DMS53 treated with DMSO at 0.1 percent for 48 hours (cell line): ENCODE measurements around the gene MCM8.
"Not testable (repeated sequence)": the region's sequence is repeated elsewhere in the genome, so short reads cannot be mapped to it uniquely, and the experiment has no call there.

Experiments
- DNase-seq: peaks from one replicate; lab custom pipeline; 2025; ENCODE audit not compliant: unreplicated experiment; lab: John Stamatoyannopoulos, UW

Gene MCM8

DNA sequence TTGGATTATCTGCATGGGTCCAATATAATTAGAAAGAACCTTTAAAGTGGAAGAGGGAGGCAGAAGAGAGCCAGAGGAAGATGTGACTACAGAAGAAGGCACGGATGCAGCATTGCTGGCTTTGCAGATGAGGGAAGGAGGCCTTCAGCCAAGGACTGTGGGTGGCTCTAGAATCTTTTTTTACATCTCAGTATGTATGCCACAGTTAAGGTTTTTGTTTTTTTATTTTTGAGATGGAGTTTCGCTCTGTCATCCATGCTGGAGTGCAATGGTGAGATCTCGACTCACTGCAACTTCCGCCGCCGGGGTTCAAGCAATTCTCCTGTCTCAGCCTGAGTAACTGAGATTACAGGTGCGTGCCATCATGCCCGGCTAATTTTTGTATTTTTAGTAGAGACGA, 49.3 kb downstream of the MCM8 start:
- no peak for DNase-seq

DNA sequence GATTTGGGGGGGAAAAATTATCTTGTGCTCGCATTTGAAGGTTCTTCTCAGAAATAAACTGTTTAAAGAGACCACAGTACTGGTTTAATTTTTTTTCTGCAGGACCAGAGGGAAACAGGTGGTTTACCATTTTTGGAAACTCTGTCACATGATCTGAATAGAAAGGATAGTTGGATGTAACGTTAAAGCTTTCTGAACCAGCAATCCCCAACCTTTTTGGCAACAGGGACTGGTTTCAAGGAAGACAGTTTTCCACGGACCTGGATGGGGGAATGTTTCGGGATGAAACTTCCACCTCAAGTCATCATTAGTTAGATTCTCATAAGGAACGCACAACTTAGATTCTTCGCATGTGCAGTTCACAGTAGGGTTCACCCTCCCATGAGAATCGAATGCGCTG, 50.4 kb downstream of the MCM8 start:
- DNase-seq, result no peak

DNA sequence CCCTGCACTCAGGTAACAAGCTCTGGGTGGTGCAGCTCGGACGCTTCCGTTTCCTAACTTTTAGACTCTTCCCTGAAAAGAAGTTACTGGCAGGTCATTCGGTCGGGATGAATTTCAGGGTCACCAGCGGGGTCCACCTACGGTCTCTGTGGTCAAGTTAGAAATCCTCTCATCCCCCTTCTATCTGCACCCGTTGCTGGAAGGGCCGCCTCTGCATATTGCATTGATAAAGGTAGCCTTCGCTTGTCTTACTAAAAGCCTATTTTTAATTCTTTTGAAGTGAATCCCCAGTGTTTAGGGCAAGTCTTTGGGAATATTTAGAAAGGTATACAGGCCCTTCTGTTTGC, 56.1 kb downstream of the MCM8 start:
- no peak for DNase-seq

GRCh38 chr20:6007094-6007528, 56.7 kb downstream of the MCM8 start:
- no peak for DNase-seq

- DNase-seq, result no peak
These were observed 57.2 kb downstream of the MCM8 start for GRCh38 chr20:6007529-6008103.

- no peak for DNase-seq
These were observed 57.8 kb downstream of the MCM8 start for GRCh38 chr20:6008254-6008653.

- DNase-seq, result no peak
These were observed 61.7 kb downstream of the MCM8 start for GRCh38 chr20:6012179-6012578.

DNA sequence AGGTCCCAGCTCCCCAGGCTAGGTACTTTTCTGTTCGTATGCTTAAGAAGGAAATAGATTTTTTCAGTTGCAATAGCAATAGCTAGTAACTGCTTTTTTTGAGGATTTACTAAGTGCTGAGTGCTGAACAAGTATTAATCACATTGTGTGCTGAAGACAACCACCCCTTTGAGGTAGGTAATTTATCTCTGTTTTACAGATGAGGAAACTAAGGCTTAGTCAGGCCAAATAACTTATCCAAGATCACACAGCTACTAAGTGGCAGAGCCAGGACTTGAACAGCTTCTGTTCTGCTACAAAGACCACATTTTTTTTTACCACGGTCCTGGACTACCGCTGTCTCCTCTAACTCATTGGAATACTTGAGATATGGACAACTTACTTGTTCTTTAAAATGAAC, 63.6 kb downstream of the MCM8 start:
- DNase-seq, result no peak

- DNase-seq, result no peak
These were observed 64.5 kb downstream of the MCM8 start for GRCh38 chr20:6014957-6015356.

DNA sequence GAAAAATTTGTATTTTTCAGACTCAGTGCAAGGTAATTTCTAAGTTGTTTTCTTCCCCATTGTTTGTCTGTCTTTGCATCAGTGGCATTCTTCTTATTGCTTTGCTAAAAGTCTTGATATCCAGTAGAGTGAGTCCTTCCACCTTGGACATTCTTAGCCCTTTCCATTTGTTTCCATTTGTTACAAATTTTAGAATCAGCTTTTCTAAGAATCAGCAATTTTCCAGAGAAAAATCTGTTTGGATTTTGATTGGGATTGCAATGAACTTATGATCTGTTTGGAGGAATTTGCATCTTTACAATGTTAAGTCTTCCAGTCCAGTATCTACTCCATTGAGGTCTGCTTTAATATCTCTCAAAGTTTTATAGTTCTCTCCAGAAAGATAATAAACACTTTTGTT, 67.0 kb downstream of the MCM8 start:
- DNase-seq, result no peak

DNA sequence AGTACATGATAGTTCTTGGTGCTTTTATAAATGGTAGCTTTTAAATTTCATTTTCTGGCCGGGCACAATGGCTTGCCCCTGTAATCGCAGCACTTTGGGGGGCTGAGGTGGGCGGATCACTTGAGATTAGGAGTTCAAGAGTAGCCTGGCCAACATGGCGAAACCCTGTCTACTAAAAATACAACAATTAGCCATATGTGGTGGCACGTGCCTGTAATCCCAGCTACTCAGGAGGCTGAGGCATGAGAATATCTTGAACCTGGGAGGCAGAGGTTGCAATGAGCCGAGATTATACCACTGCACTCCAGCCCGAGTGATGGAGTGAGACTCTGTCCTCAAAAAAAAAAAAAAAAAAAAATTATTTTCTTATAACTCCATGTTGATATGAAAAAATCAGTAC, 67.4 kb downstream of the MCM8 start:
- DNase-seq, result no peak

DNA sequence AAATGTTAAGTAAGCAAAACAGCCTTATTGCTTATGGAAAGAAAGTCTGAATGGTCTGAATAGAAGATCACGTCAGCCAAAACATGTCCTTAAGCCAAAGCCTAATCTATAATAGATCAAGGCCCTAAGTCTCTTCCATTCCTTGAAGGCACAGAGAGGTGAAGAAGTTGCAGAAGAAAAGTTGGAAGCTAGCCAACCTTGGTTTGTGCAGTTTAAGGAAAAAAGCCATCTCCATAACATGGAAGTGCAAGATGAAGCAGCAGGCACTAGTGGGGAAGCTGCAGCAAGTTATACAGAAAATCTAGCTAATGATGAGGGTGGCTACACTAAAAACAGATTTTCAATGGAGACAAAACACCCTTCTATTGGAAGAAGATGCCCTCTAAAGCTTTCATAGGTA, 74.3 kb downstream of the MCM8 start:
- DNase-seq, result no peak

- DNase-seq, result no peak
These were observed 75.6 kb downstream of the MCM8 start for GRCh38 chr20:6026051-6026450.

DNA sequence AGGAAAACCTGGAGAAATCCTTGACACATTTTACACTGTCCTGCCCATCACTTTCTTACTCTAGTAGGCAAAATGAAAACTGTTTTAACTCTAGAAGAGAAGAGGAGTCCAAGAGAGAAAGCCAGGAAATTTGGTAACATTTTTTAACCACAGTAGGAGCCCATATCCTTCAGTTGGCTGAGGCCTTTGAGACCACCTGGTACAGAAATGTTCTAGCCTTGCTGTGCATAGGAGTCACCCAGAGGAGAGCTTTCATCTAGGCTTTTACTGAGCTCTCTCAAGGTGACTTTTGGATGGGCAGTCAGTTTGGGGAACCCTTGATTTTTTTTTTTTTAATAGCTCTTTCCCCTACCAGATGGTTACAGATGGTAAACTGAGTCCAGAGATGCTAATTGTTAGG, 78.4 kb downstream of the MCM8 start:
- no peak for DNase-seq

DNA sequence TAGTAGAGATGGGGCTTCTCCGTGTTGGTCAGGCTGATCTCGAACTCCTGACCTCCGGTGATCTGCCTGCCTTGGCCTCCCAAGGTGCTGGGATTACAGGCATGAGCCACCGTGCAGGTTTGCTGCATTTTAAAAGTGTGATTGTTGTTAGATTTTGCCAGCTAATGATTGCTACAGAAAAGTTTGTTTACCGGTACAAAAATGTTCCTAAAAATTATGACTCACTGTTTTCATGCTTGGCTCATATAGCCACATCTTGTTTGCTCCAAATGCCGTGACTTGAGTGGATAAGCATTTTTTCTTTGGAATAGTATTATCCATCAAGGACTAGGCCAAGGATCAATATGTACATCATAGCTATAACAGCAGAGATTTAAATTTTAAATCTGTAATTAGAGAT, 79.1 kb downstream of the MCM8 start:
- DNase-seq, result no peak

DNA sequence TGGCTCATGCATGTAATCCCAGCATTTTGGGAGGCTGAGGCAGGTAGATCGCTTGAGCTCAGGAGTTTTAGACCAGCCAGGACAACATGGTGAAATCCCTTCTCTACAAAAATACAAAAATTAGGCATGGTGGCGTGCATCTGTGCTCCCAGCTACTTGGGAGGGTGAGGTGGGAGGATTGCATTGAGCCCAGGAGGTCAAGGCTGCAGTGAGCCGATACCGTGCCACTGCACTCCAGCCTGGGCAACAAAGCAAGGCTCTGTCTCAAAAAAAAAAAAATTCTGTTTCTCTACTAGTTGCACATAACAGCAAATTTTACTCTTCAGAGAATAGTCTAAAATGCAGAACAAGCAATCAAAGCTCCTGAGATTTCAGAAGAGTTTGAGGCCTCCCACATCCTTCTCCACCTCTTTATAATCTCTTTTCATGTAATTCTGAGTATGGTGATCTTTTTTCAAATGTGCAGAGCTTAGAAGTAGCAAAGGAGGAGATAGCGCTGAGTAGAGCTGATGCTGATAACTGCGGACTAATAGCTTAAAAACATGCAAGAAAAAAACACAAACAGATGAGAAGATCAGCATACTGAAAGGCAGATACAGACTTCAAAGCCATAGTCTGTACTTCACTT, 80.1 kb downstream of the MCM8 start:
- DNase-seq, result no peak

- DNase-seq, result not testable (repeated sequence)
These were observed 82.5 kb downstream of the MCM8 start for GRCh38 chr20:6032907-6033306.

- DNase-seq, result no peak
These were observed 83.9 kb downstream of the MCM8 start for GRCh38 chr20:6034134-6034969.

GRCh38 chr20:6036213-6036612, 85.8 kb downstream of the MCM8 start:
- DNase-seq, result no peak

DNA sequence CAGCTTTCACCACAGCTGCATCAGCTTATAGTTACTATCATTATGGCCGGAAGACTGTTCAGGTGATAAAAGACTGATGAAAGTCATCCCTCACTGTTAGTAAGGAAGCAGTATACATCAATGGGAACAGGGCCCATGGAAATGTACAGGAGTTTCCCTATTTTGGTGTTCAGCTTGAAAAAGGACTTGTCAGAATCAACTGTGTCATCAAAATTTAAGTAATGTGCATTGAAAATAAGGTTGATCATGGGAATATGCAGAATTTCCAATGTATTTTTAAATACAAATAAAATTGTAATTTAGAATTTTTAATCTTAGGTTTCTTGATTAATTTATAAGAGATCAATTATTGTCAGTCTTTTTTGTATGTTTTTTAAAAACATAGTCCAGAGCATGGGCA, 86.6 kb downstream of the MCM8 start:
- DNase-seq, result no peak

GRCh38 chr20:6038256-6038655, 87.8 kb downstream of the MCM8 start:
- no peak for DNase-seq

- no peak for DNase-seq
These were observed 89.3 kb downstream of the MCM8 start for GRCh38 chr20:6039766-6040165.
